DMS114 treated with DMSO at 0.1 percent for 48 hours (cell line): ENCODE measurements around the gene NPIPB2.
"Not testable (repeated sequence)": the region's sequence is repeated elsewhere in the genome, so short reads cannot be mapped to it uniquely, and the experiment has no call there.

Experiments
- DNase-seq: peaks from one replicate; lab custom pipeline; 2025; ENCODE audit not compliant: unreplicated experiment; lab: John Stamatoyannopoulos, UW

The NPIPB2 gene

DNA sequence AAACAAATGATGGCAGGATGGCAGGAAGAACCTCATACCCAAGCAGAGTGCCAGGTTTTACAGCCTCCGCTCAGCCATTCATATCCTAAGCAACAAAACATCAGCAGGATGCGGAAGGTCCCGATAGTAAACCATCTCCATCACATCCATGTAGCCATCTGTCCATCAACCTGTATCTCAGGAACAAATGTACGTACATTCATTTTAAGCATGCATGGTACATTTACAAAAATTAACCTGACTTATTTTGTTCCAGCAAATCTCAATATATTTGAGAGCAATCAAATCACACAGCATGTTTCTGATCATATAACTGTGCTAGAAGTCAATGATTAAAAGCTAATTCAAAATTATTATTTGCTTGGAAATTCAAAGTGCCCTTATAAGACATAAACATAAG is at the start of gene NPIPB2:
Gene NPIPB2, minus strand, starts transcription at position 101 of the 400 bp plus-strand sequence. Its CDS starts 0 bp downstream, at position 101.
- not testable (repeated sequence) for DNase-seq

DNA sequence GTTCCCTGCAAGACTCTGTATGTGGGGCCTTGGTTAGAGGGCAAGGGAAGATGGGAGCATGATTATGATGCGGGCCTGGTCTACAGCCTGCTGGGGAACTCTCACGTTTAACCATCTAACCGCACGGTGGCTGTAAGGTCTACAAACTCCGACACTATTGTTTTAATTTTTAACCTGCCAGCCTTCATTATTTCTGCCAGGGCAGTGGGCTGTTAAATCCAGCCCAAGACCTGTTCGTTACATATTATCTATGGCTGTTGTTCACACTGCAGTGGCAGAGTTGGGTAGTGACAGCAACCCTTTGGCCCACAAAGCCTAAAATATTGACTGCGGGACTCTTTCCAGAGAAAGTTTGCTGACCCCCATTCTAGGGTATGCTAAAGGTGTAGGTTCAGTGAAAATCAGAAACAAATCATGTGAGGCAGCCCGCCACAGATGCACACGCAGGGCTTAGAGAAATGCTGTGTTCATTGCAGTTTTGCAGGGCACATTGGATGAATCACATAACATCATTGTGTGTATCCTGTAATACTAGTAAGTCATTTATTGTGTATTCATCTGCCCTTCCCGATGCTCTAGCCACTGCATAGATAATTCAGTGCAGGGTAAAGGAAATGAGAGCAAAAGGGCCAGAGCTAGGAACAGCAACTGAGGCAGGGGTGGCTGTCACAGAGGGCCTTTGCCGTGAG is 49.0 kb upstream of the NPIPB2 start:
- DNase-seq, result no peak

DNA sequence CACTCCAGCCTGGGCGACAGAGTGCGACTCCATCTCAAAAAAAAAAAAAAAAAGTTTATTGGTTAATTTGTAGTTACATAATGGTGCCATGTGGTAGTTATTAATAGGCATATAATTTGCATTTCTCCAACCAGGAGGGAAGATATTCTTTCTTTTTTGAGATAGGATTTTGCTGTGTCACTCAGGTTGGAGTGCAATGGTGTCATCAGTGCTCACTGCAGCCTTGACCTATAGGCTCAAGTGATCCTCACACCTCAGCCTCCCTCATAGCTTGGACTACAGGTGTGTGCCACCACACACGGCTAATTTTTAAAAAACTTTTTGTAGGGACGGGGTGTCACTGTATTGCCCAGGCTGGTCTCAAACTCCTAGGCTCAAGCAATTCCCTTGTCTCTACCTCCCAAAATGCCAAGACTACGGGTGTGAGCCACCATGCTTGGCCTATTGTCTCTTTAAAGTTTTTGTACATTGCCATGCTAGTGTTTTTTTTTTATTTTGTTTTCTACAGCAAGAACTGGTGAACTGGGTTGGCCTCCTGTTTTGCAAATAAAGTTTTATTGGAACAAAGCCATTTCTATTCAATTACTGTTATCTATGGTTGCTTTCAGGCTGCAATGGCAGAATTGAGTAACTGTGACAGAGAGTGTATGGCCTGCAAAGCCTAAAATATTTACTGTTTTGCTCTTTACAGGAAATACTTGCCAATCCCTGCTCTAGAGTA is 46.6 kb upstream of the NPIPB2 start:
- no peak for DNase-seq

DNA sequence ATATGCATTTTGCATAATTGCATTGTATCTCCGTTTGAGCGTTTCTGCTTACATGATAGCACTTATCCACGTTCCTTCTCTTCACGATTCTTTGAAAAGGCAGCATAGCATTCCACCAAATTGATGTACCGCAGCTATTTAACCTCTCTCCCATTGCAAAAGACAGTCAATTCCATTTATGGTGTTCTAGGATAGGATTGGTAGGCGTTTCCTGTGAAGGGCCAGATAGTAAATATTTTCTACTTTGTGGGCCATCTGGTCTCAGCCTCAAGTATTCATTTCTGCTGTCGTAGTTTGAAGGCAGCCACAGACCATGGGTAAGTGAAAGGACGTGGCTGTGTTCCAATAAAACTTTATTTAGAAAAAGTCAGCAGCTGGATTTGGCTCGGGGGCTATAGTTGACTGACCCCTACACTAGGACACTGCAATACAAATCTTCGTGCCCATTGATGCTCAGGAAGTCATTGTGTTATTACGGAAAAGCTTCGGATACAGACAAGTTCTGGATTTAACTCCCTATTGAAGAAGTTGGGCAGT is 44.7 kb upstream of the NPIPB2 start:
- no peak for DNase-seq

DNA sequence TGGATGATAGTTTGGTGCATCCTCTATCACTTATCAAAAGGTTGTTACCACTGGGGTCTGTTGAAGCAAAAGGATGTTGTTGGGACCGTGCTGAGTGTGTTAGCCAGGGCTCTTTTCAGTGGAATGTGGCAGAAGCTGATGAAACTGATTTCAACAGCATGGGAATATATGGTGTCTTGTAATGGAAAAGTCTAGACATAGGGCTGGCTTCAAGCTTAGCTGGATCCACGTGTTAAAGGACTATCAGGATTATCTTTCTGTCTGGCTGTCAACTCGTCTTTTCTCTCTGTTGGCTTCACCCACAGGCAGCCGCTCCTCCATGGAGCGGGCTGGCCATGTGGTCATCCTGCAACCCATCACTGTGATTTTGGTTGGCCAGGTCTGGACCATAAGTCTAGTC is 43.4 kb upstream of the NPIPB2 start:
- DNase-seq, result no peak

DNA sequence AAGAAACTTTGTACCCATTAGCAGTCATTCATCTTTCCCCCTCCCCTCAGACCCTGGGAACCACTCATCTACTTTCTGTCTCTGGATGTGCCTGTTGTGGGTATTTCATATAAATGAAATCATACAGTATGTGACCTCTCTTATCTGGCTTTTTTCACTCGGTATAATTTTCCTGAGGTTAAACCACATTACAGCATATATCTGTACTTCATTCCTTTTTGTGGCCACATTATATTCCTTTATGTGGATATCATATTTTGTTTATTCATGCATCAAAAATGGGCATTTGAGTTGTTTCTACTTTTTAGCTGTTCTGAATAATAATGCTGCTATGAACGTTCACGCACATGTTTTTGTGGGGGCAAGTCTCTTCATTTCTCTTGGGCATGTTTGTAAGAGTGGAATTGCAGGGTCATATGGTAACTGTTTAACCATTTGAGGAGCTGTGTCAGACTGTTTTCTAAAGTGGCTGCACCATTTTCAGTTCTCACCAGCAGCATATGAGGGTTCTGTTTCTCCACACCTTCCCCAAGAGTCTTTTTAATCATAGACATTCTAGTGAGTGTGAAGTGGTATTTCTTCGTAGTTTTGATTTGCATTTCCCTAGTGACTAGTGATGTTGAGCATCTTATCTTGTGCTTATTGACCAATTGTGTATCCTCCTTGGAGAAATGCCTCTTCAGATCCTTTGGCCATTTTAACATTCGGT is 38.4 kb upstream of the NPIPB2 start:
- no peak for DNase-seq

DNA sequence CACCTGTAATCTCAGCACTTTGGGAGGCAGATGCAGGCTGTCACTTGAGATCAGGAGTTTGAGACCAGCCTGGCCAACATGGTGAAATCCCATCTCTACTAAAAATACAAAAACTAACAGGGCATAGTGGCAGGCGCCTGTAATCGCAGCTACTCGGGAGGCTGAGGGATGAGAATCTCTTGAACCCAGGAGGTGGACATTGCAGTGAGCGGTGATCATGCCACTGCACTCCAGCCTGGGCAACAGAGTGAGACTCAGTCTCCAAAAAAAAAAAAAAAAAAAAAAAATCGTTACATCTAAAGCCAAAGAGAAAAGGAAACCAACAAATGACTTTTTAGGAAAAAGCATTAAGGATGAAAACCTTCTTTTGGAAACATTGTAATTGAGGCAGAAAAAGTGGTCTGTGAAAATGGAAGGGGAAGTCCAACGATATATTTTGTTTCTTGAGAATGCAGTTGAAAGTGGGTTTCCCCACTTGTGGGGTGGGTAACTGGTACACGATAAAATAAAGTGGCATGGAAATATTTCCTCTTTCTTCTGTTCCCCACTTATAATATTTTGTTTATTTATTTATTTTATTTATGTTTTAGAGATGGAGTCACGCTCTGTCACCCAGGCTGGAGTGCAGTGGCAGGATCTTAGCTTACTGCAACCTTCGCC is 37.3 kb upstream of the NPIPB2 start:
- DNase-seq, result no peak

DNA sequence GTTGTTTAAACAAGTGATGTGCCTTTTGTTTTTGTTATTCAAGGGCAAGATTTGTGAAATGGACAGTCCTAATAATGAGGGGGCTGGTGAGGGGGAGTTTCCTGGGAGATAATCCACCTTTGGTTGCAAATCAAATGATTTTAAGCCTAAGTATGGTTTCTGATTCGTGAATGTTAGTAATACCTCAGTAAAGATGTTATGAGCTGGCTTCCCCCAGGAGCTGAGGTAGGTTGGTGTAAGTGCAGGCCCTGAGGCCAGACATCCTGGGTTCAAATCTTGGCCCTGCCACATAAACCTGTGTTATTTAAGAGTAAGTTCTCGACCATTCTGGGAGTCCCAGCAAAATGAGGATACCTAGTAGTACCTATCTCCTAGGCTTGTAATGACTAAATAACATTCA is 36.2 kb upstream of the NPIPB2 start:
- DNase-seq, result no peak

DNA sequence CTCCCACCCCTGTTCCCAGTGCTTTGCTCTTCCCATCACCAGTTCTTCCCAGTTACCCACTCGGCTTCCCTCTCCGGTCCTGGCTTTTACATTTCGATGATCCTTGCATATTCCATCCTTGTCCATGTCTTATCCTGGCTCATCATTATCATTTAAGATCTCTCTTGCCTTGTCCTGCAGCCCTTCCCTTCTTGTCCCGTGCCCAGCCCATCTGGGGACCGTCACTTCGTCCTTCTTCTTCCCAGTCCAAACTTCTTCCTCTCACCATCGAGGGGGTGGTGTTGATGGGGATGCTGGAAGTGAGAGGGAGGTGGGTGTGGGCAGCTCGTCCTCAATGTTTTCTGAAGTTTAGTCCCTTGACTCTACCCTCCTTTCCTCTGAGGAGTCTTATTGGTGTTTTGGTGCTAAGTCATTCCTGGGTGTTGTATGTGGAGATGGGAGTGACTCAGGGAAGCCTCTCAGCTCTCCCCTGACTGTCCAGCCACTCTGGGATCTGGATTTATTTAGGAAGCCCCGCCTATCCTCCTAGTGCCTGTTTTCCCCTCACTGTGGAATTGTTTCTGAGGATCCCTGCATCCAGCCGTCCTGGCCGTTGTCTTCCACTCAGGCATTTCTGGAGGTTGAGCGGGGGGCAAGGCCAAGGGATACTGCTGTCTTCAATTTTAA is 35.7 kb upstream of the NPIPB2 start:
- no peak for DNase-seq

DNA sequence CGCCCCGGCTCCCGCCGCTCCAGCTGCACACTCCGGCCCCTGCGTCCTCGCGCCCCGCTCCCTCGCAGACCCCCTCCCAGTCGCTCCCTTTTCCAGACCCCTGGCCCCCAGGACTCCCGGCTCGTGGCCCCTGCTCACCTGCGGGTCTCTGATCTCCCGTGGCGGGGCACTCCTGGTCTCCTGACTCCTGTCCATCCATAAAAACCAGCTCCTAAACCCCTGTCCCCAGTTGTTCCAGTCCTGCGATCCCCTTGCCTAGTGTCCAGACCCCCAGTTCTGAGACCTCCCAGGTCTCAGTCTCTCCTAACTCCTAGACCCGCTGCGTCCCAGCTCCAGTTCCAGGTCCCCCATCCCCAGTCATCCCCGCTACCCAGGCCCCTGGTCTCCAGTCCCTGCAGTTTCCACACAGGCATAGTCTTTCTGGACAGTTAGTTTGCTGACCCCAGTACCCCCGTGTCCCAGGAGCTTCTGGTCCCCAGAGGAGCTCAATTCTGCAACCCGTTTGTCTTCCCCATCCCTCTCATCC is 35.1 kb upstream of the NPIPB2 start:
- DNase-seq, result no peak

DNA sequence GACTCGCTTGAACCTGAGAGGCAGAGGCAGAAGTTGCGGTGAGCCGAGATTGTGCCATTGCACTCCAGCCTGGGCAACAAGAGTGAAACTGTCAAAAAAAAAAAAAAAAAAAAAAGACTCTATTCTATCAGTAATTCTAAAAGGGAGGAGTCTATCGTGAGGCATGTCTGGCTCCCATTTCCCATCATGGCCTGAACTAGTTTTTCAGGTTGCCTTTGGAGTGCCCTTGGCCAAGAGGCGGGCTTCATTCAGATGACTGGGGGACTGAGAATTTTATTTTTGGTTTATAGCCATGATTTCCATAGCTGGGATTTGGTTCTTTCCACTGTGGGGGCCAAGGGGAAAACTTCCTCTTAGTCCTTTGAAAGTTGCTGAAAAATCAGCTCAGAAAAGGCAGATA is 31.2 kb upstream of the NPIPB2 start:
- DNase-seq, result no peak

DNA sequence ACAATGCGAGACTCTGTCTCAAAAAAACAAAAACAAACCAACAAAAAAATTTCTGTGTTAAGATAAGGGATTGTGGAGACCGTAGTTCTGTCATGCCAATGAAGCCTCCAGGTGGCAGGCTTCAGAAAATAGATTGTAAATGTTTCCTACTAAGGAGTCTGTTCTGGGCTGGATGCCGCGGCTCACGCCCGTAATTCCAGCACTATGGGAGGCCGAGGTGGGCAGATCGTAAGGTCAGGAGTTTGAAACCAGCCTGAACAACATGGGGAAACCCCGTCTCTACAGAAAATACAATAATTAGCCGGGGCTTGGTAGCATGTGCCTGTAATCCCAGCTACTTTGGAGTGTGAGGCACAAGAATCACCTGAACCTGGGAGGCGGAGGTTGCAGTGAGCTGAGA is 30.3 kb upstream of the NPIPB2 start:
- DNase-seq, result no peak

DNA sequence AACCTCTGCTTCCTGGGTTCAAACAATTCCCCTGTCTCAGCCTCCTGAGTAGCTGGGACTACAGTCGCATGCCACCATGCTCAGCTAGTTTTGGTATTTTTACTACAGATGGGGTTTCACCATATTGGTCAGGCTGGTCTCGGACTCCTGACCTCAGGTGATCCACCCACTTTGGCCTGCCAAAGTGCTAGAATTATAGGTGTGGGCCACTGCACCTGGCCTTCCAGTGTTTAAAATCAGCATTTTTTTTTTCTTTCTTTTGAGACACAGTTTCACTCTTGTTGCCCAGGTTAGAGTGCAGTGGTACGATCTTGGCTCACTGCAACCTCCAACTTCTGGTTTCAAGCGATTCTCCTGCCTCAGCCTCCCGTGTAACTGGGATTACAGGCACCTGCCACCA is 28.4 kb upstream of the NPIPB2 start:
- DNase-seq, result not testable (repeated sequence)

DNA sequence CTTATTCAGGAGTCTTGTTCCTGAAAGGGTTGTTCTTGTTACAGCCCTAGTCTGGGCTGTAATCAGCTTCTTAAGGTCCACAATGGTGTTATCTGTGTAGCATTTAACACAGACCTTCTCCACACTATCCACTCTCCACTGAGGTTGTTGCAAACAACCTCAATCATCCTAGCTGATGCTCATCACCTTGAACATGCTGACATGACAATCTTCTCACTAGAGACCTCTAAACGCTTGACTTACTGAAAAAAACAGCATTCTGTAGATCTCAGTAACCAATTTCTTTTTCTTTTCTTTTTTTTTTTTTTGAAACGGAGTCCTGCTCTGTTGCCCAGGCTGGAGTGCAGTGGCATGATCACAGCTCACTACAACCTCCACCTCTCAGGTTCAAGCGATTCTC is 26.7 kb upstream of the NPIPB2 start:
- no peak for DNase-seq

DNA sequence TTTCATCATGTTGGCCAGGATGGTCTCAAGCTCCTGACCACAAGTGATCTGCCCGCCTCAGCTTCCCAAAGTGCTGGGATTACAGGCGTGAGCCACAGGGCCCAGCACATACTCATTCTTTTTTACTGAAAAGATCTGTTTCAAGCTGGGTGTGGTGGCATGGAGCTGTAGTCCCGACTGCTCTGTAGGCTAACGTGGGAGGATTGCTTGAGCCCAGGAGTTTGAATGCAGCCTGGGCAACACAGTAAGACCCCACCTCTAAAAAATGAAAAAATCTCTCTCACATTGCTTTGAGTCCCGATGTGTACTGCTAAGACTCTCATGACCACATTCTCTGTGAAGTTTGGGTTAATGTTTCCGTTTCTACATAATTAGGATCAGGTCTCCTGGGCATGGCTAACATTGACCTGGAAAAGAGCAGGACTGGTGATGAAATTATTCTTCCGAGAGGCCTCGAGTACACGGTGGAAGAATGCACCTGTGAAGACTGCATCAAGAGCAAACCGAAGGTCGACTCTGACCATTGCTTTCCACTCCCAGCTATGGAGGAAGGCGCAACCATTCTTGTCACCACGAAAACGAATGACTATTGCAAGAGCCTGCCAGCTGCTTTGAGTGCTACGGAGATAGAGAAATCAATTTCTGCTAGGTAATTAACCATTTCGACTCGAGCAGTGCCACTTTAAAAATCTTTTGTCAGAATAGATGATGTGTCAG is 25.5 kb upstream of the NPIPB2 start:
- no peak for DNase-seq

DNA sequence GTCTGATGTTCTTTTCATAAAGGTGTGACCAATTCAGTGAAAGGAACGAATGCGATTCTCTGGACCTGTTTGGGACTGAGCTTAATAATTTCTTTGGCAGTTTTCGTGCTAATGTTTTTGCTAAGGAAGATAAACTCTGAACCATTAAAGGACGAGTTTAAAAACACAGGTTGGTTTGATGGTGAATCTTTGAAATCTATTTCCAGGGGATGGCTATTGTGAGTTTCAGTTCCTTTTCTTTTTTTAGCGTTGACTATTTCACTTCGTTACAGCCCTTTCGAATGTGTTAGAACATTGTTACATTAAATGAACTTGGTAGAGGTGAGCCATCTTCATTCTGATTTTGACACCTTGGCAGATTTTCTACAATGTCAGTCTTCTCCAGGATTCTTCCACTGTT is 24.3 kb upstream of the NPIPB2 start:
- no peak for DNase-seq

DNA sequence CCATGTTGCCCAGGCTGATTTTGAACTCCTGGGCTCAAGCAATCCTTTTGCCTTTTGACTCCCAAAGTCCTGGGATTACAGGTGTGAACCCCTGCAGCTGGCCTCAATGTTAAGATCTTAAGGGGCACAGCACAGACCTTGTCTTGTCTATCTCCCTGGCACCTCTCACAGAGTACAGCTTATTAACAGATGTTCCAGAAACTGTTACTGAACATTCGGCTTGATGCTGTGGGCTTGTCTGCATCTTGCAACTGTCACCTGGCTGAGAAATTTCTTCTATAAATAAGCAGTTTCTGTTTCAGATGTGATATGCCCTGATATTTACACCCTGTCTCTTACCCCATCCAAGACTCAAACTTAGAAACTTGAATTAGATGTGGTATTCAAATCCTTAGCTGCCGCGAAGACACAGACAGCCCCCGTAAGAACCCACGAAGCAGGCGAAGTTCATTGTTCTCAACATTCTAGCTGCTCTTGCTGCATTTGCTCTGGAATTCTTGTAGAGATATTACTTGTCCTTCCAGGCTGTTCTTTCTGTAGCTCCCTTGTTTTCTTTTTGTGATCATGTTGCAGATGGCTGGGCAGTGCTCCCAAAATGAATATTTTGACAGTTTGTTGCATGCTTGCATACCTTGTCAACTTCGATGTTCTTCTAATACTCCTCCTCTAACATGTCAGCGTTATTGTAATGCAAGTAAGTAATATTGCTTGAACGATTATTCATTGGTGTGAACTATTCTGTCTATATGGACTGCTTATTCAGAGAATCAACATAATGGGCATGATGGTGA is 23.1 kb upstream of the NPIPB2 start, which contains the start of gene TNFRSF17:
Gene TNFRSF17, plus strand, starts transcription at position 450 of the 791 bp plus-strand sequence. Its CDS starts 115 bp downstream, at position 565.
- no peak for DNase-seq

DNA sequence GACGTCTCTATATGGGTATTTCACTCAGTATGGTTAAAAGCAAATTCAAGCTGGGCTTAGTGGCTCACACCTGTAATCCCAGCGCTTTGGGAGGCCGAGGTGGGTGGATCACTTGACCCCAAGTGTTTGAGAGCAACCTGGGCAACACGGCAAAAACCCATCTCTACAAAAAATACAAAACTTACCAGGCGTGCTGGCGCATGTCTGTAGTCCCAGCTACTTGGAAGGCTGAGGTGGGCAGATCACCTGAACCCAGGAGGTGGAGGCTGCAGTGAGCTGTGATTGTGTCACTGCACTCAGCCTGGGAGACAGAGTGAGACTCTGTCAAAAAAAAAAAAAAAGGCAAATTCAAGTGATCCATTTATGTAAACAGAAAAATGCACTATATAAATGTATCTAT is 21.9 kb upstream of the NPIPB2 start:
- DNase-seq, result no peak

DNA sequence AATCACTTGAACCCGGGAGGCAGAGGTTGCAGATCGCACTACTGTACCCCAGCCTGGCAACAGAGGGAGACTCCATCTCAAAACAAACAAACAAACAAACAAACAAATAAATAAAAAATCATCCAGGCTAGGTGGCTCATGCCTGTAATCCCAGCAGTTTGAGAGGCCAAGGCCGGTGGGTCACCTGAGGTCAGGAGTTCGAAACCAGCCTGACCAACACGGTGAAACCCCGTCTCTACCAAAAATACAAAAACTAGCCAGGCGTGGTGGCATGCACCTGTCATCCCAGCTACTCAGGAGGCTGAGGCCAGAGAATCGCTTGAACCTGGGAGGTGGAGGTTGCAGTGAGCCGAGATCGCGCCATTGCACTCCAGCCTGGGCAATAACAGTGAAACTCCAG is 21.1 kb upstream of the NPIPB2 start:
- DNase-seq, result not testable (repeated sequence)
